K562 treated with DMSO at 1 percent for 12 hours (cell line): ENCODE results near the gene OVAAL. TPM values are rescaled to one million over a fixed set of nuclear protein-coding genes. Genes with fewer than 3 reads are reported as not detected.

Source experiments
- total RNA-seq: library from RNA; unstranded; fragments of 300-600 nt; gene quantifications from 2 replicates; pipeline ENCODE4 v1.2.3, GENCODE V29; 2022; ENCODE audit not compliant: insufficient read depth

The OVAAL gene
- not detected in 2 replicates for total RNA-seq

DNA sequence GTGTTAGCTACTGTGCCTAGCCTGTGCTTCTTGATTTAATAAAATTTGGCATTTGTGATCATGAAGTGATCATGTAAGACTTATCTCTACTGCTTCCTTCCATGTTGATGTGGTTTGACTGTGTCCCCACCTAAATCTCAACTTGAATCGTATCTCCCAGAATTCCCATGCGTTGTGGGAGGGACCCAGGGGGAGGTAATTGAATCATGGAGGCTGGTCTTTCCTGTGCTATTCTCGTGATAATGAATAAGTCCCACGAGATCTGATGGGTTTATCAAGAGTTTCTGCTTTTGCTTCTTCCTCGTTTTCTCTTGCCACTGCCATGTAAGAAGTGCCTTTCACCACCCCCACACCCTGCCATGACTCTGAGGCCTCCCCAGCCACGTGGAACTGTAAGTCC is at the start of gene OVAAL:
TSS of gene OVAAL (plus strand) at position 301 of the 400 bp plus-strand sequence.

Other genes with a start within 250 kb of the OVAAL start
- 85.8 and 99.3 TPM in 2 replicates for gene ACBD6, start 56.4 kb upstream of the OVAAL start, total RNA-seq
- 5.5 and 29.6 TPM in 2 replicates for gene XPR1, start 73.1 kb downstream of the OVAAL start, total RNA-seq